HG03558 (cell line): Measurements from ENCODE around the gene FAM89B.
"Not testable (repeated sequence)": the region's sequence is repeated elsewhere in the genome, so short reads cannot be mapped to it uniquely, and the experiment has no call there.

Experiments
- ATAC-seq: cut with Tn5 transposase; IDR thresholded peaks from one replicate; pipeline ENCODE4 v1.9.1; 2021; ENCODE audit warnings: moderate number of reproducible peaks; ENCODE audit not compliant: unreplicated experiment; ENCODE audit errors: extremely low read depth

The FAM89B gene

DNA sequence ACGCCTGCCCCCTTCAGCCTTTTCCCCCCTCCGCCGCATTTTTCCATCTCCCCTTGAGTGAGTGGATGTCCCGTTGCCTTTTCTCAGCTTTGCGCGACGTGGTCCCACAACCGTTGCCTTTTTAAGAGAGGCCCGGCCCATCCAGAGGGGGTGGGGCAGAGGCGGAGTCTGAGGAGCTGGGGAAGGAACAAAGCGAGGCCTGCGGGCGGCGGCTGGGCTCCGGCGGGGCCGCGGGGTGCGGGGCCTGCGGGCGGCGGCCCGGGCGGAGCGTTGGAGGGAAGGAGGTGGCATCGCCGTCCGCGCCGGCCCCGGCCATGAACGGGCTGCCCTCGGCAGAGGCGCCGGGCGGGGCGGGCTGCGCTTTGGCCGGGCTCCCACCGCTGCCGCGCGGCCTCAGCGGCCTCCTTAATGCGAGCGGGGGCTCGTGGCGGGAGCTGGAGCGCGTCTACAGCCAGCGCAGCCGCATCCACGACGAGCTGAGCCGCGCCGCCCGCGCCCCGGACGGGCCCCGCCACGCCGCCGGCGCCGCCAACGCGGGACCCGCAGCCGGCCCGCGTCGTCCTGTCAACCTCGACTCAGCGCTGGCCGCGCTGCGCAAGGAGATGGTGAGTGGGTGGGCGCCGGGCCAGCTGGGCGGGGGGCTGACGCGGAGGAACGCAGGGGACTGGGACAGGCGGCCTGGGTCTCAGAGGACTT is at the start of gene FAM89B:
TSS of gene FAM89B (plus strand) at position 183 of the 696 bp plus-strand sequence. CDS start at position 315, 132 bp downstream.
- ATAC-seq: no peak

DNA sequence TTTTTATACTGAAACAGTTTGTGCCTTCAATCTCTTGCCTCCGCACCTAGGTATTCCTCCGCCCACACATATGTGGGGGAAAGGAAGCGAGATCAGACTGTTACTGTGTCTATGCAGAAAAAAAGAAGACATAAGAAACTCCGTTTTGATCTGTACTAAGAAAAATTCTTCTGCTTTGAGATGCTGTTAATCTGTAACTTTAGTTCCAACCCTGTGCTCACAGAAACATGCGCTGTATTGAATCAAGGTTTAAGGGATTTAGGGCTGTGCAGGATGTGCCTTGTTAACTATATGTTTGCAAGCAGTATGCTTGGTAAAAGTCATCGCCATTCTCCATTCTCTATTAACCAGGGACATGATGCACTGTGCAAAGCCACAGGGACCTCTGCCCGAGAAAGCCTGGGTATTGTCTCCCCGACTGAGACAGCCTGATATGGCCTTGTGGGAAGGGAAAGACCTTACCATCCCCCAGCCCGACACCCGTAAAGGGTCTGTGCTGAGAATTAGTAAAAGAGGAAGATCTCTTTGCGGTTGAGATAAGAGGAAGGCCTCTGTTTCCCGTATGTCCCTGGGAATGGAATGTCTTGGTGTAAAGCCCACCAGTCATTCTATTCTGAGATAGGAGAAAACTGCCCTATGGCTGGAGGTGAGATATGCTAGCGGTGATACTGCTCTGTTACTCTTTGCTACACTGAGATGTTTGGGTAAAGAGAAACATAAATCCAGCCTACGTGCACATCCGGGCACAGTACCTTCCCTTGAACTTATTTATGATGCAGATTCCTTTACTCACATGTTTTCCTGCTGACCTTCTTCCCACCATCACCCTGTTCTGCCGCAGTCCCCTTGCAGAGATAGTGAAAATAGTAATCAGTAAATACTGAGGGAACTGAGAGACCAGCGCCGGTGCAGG is 49.4 kb upstream of the FAM89B start:
- not testable (repeated sequence) for ATAC-seq

DNA sequence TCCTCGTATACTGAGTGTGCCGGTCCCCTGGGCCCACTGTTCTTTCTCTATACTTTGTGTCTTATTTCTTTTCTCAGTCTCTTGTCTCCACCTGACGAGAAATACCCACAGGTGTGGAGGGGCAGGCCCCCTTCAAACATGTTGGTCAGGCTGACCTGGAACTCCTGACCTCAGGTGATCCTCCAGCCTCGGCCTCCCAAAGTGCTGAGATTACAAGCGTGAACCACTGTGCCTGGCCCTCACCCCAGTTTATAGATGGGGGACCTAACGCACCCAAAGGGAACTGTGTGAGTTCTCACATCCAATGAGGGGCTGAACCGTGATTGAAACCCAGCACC is 48.7 kb upstream of the FAM89B start:
- ATAC-seq: not testable (repeated sequence)

DNA sequence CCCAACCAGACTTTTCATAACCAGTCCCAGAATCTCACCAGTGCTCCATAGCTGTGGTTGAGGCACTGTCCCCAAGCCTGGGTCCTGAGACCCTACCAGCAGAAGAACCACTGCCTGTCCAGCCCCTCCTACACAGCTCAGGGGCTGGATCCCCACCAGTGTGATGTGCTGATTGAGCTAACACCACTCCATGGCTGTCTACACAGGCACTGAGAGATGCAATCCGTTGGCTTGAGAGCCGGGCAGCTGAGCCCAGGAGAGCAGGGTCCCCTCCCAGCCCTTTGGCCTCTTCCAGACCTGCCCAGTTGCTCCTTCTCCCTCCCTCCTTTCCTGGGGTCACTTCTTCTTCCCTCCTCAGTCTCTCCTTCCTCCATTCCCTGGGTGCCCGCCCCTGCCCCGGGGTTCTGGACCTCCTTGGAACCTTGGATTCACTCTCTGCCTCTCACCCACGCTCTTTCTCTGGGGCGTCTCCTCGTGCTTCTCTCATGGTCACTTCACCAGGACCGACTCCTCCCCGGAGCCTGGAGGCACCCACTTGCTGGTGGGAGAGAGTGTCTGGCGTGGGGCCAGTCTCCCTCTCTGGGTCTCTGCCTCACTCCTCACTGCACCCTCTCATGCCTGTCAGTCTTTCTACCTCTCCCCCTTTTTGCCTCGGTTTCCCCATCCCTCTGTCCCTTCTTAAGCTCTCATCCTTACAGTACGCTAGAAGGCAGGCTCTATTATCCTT is 48.2 kb upstream of the FAM89B start:
- ATAC-seq: no peak

DNA sequence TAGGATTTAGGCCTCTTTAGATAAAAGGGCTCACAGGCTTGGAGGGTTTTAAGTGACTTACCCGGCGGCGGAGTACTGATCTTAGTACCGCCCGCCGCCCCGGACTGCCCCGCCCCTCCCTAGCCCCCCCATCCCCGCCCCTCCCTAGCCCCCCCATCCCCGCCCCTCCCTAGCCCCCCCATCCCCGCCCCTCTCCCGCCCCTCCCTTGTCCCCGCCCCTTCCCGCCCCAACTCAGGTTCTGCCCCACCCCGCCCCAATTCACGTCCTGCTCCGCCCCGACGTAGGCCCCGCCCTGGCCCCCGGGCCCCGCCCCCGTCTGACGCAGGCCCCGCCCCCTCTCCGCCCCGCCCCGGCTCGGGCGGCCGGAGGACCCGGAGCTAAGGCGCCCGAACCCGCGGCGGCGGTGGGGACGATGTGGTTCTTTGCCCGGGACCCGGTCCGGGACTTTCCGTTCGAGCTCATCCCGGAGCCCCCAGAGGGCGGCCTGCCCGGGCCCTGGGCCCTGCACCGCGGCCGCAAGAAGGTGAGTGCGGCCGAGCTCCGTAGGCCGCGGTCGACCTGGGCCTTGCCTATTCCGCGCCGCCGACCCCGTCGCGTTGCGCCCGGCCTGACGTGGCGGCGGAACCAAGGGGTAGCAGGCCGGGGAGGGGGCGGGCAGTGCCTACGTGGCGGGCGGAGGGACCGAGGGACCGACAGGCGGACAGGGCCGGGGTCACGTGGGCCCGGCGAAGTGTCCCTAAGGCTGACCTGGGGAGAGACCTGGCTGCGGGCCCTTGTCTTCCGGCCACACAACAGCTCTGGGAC is 47.4 kb upstream of the FAM89B start, which contains the start of gene SCYL1:
TSS of gene SCYL1 (plus strand) at position 343 of the 805 bp plus-strand sequence. CDS start at position 414, 71 bp downstream.
- ATAC-seq: no peak

DNA sequence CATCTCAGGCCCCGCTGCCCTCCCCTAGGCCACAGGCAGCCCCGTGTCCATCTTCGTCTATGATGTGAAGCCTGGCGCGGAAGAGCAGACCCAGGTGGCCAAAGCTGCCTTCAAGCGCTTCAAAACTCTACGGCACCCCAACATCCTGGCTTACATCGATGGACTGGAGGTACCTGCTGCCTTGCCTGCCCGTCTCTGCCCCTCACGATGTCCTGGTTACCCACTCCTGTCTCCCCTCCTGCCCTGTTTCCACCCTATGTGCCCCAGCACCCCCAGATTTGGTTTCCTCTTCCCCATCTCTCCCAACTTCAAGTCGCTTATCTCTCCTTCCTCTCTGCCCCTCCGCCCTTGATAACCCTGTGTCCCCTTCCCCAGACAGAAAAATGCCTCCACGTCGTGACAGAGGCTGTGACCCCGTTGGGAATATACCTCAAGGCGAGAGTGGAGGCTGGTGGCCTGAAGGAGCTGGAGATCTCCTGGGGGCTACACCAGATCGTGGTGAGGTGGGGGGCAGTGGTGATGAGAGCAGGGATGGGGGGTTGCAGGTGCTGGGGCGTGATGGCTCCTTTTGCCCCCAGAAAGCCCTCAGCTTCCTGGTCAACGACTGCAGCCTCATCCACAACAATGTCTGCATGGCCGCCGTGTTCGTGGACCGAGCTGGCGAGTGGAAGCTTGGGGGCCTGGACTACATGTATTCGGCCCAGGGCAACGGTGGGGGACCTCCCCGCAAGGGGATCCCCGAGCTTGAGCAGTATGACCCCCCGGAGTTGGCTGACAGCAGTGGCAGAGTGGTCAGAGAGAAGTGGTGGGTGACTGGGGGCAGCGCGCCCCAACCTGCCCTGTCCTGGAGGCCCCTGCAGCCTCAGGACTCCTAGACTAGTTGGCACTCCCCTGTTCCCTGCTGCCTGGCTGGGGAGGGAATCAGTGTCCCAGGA is 46.5 kb upstream of the FAM89B start:
- no peak for ATAC-seq

DNA sequence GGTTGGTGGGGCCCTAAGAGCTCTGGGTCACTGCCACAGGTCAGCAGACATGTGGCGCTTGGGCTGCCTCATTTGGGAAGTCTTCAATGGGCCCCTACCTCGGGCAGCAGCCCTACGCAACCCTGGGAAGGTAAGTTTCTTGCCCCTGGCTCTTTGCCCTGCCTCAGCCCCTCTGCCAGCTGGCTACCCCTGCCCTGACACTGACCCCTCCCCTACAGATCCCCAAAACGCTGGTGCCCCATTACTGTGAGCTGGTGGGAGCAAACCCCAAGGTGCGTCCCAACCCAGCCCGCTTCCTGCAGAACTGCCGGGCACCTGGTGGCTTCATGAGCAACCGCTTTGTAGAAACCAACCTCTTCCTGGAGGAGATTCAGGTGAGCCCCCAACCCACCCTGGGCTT is 45.6 kb upstream of the FAM89B start:
- ATAC-seq: no peak

DNA sequence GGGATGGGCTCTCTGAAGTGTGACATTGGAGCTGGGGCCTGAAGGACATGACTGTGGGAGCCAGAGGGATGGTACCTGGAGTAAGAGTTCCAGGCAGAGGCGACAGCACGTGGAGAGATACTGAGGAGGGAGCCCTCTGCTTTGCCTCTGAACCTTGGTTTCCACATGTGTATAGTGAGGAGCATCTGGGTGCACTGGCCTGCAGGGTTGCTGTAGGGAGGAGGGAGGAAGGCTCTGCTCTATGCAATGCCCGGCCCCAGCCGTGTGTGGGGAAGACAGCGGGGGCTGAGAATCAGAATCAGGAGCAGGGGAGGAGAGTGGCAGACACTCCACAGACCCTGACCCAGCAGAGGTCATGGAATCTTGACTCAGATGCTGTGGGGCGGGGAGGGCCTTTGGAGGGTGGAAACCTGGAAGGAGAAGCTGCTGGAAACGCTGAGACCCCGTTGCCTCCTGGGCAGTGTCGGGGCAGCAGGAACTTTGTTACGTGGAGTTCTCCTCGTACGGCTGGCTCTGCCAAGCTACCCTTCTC is 43.5 kb upstream of the FAM89B start:
- ATAC-seq: no peak

DNA sequence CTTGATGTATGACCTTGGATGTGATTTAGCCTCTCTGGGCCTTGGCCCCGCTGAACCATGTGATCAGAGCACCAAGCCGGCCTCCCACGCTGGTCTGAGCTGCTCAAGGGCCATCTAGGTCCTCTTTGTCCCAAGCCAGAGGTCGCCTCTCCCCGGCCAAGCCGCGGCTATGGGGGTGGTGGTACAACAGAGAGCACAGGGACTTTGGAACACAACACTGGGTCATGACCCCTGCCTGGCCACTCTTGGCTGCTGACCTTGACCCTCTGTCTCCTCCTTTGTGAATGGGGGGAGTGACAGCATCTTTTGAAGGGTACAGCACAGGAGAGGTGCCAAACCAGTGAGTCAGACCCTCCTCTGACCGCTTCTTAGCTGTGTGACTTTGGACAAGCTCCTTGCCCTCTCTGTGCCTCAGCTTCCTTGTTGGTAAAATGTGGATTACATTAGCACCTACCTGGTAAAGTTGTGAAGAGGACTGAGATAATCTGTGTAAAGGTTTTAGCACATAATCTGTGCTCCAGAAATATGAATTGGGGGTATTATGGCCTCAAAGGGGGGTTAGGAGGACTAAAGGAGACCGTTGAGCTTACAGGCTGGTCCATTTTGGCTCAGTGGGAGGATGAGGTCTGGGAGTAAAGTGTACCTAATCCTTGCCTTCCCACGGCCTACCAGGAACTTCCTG is 42.7 kb upstream of the FAM89B start:
- ATAC-seq: no peak

DNA sequence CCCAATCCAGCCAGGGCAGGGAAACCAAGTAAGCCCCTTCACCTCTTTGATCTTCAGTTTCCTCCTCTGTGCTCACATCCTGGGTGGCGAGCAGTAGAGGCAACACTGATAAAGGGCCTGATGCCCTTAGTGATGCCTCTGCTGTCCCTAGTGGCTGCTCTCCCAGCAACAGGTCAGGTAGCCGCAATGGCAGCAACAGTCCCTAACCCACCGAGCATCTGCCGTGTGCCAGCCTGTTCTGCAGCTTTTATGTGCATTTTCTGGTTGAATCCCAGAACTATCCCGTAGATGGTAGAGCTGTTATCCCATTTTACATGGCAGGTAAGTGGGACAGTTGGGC is 42.2 kb upstream of the FAM89B start:
- ATAC-seq: no peak

DNA sequence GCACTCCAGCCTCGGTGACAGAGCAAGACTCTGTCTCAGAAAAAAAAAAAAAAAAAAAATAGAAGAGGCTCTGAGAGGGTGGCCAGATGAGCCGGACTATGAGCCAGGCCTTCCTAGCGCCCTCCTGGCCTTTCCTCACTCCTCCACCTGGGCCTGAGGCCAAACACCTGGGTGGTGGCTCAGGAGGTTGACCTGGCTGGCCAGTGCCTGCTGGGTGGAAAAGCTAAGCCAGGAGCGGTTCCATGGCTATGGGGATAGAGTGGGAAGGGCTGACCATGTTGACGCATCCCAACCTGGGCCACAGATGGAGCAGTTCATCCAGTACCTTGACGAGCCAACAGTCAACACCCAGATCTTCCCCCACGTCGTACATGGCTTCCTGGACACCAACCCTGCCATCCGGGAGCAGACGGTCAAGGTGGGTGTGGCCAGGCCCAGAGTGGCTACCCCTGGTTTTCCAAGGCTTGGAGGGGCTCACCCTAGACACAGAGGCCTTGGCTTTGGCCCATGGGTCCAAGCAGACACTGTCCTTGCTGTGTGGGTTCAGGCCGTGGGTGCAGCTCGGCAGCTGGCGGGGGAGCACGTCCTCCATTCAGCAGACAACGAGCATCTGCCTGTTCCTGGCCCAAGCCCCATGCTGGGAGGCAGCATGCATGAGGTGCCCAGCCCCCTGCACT is 39.8 kb upstream of the FAM89B start:
- ATAC-seq: no peak

DNA sequence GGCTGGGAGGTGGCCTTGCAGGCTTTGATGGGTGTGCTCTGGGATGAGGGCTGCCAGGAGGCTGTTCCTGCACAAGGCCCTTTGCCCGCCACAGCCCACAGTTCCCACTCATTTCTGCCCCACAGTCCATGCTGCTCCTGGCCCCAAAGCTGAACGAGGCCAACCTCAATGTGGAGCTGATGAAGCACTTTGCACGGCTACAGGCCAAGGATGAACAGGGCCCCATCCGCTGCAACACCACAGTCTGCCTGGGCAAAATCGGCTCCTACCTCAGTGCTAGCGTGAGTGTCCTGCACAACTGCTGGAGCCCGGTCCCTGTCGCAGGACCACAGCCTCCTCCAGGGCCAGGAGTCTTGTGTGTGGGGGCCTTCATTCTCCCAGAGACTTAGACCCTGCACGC is 37.2 kb upstream of the FAM89B start:
- ATAC-seq: no peak

DNA sequence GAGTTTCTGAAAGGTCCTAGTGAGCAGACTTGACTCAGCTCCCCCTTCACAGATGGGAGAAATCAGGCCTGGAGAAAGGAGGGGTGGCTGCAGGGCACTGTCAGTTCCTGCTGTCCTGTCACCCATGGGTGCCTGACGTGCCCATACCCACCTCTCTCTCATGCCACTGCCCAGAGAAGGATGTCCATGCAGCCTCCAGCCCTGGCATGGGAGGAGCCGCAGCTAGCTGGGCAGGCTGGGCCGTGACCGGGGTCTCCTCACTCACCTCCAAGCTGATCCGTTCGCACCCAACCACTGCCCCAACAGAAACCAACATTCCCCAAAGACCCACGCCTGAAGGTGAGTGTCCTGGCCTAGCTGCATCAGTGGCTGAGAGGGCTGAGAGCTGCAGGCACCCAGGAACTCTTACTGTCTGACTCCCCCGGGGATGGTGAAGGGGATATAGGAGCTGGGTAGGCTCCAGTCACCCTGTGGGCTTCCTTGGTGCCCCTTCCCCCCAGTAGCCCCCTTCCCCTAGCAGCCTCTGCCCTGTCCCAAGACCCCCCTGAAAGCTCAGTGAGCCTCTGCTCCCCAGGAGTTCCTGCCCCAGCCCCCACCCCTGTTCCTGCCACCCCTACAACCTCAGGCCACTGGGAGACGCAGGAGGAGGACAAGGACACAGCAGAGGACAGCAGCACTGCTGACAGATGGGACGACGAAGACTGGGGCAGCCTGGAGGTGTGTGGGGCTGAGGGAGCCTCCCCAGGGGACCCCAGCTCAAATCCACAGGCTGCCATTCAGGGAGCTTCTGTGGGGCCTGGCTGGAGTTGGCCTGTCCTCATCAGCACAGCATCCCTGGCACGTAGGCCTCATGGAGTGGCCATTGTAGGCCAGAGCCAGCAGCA is 35.7 kb upstream of the FAM89B start:
- no peak for ATAC-seq

DNA sequence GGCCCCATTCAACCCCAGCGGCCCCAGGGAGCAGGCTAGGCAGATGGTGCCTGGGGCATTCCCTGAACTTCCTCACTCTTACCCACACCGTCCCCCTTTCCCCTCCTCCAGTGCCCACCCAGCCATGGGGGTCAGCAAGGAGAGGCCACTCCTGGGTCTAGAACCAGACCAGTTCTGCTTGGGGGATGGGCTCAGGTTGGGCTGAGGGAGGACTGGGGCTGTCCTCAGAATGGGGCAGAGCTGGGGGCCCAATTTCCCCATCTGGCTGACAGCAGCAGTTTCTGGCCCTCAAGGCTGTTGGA is 35.1 kb upstream of the FAM89B start:
- no peak for ATAC-seq

DNA sequence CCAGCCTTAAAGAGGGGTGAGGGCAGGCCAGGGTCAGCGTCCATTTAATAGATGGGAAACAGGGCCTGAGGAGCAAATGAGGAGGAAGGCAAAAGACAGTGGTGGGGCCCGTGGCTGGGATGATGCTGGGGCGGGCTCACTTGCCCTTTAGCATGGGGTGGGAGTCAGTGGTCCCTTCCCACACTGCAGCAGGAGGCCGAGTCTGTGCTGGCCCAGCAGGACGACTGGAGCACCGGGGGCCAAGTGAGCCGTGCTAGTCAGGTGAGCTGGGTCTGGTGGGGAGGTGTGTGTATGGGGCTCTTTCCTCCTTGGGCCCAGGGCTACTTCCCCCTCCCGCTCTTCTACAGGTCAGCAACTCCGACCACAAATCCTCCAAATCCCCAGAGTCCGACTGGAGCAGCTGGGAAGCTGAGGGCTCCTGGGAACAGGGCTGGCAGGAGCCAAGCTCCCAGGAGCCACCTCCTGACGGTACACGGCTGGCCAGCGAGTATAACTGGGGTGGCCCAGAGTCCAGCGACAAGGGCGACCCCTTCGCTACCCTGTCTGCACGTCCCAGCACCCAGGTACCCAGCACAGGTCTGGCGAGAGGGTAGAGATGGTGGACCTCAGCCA is 34.6 kb upstream of the FAM89B start:
- ATAC-seq: no peak

DNA sequence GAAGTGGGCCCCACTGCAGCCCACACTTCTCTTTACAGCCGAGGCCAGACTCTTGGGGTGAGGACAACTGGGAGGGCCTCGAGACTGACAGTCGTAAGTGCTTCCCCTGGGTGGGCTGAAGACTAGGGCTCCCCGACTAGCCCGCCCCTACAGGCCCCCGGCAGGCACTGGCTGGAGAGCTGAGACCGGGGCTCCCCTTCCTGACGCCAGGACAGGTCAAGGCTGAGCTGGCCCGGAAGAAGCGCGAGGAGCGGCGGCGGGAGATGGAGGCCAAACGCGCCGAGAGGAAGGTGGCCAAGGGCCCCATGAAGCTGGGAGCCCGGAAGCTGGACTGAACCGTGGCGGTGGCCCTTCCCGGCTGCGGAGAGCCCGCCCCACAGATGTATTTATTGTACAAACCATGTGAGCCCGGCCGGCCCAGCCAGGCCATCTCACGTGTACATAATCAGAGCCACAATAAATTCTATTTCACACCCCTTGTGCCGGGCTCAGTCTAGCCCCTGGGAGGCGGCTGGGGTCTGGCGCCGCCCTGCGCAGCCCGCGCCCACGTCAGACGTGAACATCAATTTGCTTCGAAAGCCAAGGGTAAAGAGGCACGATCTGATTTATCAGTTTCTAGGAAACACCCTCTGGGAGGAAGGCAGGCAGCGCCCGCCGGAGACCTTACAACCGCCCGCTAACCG is 34.0 kb upstream of the FAM89B start:
- no peak for ATAC-seq
